Sigmoid colon (tissue), 4 donors: ENCODE results near the gene AHR.

Experiments used
- CTCF ChIP-seq, 4 experiments: fragments of 450-650 bp in 3 of 4; fragments of 200-600 bp in 1 of 4; IDR thresholded peaks; one replicate each; pipeline ENCODE4 v1.5.1; 2016 to 2019; ENCODE audit warnings: antibody characterized with exemption in 4 of 4, mild to moderate bottlenecking in 3 of 4, moderate library complexity in 2 of 4
- EP300 ChIP-seq, 4 donors: sonication (generic); formaldehyde crosslinking; IDR thresholded peaks; one replicate each; pipeline ENCODE4 v1.6.1; 2017; ENCODE audit warnings: antibody characterized with exemption in 4 of 4
- POLR2A ChIP-seq, 2 donors: fragments of 450-650 bp; IDR thresholded peaks; one replicate each; pipeline ENCODE4 v1.6.1; 2016; ENCODE audit warnings: antibody characterized with exemption in 2 of 2, mild to moderate bottlenecking in 2 of 2, moderate library complexity in 2 of 2
- POLR2AphosphoS5 ChIP-seq, 4 donors: sonication (generic); formaldehyde crosslinking; IDR thresholded peaks; one replicate each; pipeline ENCODE4 v1.6.1; 2017; ENCODE audit warnings: antibody characterized with exemption in 4 of 4

- TF ChIP-seq CTCF (IDR thresholded peaks at IDR 0.05) (no peak), POLR2A (IDR thresholded peaks at IDR 0.05) (no peak), EP300 (IDR thresholded peaks at IDR 0.05) (no peak), POLR2AphosphoS5 (IDR thresholded peaks at IDR 0.05) (no peak)
Observed at GRCh38 chr7:17339952-17340351, 41.5 kb downstream of the AHR start.
